ENCODE measurements around the gene CCDC102A.

- TF ChIP-seq CTCF (IDR thresholded peaks at IDR 0.05) (no peak), POLR2A (IDR thresholded peaks at IDR 0.05) (peak in 1 of 2 donors; percentile 30)
These were observed 7.6 kb downstream of the CCDC102A start for GRCh38 chr16:57528499-57529390.
